CD4-positive, alpha-beta T cell treated with Interleukin-4 for 4 hours (primary cell): ENCODE results near the gene CITED1.

Source experiments
- DNase-seq: peaks from one replicate; pipeline ENCODE4 v3.0.0-alpha.2; 2020

CITED1 gene

GRCh38 chrX:72308566-72309296, 3.0 kb upstream of the CITED1 start:
- DNase-seq: peak; percentile 4

DNA sequence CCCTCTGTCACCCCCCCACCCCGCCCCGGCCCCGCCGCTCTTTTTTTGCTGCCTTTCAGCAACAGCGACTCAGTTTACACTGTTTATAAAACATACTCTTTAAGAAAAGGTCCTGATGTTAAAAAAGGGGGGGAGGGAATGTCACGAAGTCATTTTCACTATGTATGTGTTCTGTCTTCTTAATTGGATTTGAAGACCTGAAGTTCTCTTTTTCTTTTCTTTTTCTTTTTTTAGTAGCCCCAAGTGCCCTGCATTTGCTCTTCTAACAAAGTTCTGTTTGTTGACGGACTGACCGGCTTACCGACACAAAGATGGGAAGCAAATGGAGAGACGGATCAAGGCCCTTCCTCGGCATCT, 2.5 kb upstream of the CITED1 start:
- DNase-seq: no peak

GRCh38 chrX:72307646-72308051, 1.9 kb upstream of the CITED1 start:
- no peak for DNase-seq

DNA sequence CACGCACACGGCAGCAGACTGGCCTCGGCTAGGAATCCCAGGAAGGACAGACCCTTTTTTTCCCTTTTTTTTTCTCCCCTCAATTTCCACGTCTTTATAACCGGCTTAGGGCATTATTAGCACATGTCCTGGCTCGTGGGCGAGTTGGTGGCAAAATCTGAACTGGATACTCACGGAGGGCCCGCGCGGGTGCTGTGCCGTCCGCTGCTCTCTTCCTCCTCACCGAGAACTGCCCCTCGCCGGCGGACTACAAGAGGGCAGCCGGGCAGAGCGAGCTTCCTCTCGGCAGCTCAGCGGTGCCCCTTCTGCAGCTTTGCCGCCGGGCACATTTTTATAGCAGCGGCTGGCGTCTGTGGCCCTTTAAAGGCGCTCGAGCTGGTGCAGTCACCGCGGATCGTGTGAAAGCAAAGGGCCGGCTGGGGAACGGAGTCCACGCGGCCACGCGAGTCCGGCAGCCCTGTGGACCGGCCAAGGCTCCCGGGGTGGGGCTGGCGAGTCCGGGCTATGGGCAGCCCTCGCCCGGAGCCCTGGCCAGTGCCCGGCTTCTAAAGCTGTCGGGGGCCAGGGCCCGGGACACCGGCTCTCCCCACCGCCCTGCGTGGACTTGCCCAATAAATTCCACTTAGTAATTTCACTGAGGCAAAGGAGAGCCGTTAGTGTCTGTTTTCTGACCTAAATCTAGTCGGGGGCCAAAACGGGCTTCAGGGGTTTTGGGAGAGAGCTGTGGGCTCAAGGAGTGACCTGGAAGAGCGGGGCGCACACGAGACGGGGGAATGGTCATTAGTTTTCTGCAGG, 1.3 kb upstream of the CITED1 start:
- peak; percentile 4 for DNase-seq

DNA sequence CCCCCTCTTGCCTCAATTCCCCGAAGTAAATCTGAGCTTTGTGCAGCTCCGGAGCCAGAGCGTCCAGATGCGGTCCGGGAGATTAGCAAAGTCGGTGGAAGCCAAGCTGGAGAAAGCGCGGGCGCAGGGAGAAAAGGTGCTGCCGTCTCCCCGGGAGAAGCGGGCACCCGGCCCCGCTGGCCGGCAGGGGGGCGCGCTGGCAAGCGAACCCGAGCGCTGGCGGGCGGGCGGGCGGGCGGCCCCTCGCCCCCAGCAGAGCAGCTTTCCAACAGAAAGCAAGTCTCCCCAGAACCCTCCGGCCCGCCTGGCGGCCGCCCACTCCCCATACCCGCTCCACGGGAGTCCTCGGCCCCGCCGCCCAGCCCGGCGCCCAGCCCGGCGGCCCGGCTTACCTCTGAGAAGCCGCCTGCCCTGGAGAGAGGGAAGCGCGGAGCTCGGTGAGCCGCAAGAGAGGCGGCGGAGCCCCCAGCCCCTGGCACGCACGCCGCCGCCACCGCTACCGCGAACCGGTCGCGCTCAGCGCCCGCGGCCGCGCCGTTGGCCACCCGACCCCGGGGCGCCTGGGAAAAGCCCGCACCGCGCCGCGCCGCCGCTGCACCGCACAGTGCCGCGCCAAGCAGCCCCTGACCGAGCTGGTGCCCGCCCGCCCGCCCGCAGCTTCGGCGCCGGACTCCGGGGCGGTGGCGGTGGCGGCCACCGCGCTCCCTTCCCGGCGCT, 529 bp upstream of the CITED1 start:
- no peak for DNase-seq

- no peak for DNase-seq
Measured at GRCh38 chrX:72304877-72305276, 837 bp downstream of the CITED1 start.

GRCh38 chrX:72301781-72302180, 3.9 kb downstream of the CITED1 start:
- no peak for DNase-seq

- no peak for DNase-seq
Measured at GRCh38 chrX:72299891-72300630, 5.7 kb downstream of the CITED1 start.

GRCh38 chrX:72297953-72298730, 7.6 kb downstream of the CITED1 start:
- DNase-seq: no peak

DNA sequence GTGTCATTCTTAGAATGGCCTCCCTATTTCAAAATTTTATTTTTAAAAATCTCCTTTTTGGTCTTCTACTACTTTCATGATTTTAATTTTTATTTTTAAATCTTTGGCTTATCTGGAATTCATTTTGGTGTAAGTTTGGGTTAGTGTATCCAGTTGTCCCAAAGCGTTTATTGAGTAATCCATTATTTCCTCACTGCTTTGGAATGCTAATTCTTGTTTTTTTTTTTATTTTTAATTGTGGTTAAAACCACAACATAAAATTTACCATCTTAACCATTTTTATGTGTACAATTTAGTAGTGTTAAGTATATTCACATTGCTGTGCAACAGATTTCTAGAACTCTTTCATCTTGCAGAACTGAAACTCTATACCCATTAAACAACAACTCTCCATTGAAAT, 8.7 kb downstream of the CITED1 start:
- DNase-seq: no peak

DNA sequence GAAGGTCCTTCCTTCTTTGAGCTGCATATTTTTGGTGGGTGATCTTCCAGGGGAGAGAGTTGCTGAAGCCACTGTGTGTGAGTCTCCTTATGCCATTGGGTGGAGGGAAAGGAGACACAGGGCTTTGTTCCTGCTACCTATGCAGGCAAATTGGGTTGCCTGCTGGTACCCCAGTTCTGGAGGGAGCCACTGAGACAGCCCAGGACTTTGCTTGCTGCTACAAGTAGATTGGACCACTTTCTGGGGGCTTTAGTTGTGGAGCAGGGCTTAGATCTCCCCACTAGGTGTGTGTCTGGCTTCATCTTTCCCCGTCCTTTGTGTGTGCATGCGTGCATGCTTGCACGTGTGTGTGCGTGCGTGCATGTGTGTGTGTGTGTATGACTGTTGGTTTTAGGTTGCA, 10.0 kb downstream of the CITED1 start:
- DNase-seq: no peak

DNA sequence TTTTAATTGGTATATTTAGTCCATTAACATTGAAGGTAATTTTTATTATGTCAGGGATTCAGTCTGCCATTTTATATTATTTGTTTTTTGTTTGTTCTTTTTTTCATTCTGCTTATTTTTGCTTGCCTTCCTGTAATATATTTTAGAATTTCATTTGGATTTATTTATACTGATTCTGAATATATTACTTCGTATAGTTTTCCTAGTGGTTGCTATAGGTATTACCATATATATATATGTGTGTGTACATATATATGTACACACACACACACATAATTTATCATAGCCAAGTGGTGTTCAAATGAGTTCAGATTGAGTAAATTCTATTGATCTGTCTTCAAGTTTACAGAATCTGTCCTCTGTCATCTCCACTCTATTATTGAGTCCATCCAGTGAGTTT, 11.2 kb downstream of the CITED1 start:
- DNase-seq: no peak

GRCh38 chrX:72282302-72282701, 23.4 kb downstream of the CITED1 start:
- DNase-seq: no peak

DNA sequence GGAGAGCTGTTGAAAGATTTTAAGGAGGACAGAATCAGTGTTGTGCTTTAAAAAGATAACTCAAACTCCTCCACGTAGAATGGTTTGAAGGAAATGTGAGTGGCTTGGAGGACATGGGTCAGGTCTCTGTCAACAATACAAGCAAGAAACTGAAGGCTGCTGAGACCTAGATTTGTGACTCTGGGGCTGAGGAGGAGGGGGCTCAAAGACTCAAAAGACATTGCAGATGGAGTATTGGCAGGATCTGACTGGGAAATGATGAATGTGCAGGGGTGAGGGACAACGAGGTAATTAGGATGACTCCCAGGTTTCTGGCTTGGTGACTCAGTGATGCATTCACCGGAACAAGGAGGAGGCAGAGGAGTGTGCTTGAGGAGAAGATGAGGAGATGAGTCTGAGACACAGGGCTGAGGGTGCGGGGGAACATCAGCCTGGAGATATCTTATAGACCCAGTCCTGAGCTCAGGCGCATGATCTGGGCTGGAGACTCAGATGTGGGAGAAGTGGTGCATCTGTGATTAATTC, 25.3 kb downstream of the CITED1 start:
- DNase-seq: no peak

DNA sequence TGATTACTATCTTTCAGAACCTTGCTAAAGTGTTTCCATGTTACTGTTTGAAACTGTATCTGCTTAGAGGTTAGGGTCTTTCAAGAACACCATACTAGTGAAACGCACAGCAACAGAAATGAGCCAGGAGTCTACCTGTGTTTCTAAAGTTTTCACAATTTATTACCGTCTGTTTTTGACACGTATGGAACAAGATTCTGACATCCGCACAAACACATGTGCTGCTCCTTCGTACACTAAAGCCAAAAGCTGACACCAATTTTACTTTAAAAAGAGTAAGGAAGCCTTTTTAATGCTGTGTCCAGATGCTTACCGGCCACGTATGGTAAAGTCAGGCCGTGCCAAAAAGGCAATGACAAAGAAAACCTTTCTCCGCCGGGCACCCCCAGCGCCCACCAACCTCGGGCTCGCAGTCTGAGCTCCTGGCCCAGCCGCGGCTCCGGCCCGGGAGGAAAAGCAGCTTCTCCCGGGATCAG, 29.2 kb downstream of the CITED1 start:
- DNase-seq: no peak

DNA sequence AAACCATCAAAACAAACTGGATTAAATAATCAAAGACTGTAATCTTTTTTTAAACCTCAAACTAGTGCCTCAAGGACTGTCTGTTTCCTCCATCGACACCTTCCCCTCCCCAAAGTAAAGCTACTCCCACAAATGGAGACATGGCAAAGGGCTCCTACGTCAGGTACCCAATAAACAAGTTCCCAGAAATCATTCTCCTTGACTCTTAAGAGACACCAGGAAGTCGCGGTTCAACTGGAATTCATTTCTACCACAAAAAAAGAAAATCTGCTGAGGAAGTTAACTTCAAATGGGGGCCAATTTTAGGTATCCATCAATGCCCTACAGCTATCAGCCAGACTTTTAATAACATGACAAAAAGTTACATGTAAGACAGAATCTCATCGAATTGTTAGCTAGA, 31.2 kb downstream of the CITED1 start:
- no peak for DNase-seq

GRCh38 chrX:72273718-72274117, 32.0 kb downstream of the CITED1 start:
- peak; percentile 28 for DNase-seq

DNA sequence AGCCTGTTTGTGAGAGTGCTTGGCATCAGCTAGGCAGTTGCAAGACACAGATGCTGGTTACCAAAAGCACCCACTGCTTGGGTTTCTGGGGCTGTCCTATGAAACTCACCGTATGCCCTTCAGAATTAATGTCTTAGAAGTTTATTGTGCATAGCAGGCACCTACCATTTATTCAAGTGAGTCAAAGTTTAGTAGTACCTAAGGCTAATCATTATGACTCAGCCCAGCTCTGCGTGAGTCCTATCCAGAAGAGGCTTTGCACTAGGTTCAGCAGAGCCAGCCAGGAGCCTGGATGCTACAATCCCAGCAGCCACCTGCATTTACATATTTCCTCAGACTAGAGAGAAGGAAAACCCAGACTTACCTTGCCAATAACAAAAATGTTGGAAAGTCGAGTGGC, 32.8 kb downstream of the CITED1 start:
- no peak for DNase-seq

GRCh38 chrX:72271812-72272211, 33.9 kb downstream of the CITED1 start:
- no peak for DNase-seq

GRCh38 chrX:72271091-72271788, 34.5 kb downstream of the CITED1 start:
- DNase-seq: no peak

DNA sequence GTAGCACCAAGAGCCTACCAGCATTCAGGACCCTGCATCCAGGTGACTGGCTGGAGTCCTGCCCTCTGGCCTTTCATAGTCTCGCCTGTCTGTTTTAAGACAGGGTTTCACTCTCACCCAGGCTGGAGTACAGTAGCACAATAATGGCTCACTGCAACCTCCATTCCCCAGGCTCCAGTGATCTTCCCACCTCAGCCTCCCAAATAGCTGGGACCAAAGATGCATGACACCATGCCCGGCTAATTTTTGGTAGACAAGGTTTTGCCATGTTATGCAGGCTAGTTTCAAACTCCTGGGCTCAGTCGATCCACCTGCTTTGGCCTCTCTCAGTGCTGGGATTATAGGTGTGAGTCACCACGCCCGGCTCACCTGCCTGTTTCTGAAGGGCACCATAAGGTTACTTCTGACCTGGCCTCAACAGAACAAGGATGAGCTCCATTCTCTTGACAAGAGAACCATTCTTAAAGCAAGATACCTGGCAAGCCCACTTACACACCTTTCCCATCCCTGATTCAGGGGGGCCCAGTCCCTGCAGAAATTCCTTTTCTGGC, 35.3 kb downstream of the CITED1 start:
- DNase-seq: no peak
